GM23338 (cell line): ENCODE data around the gene PRKD1. TPM values are rescaled to one million over a fixed set of nuclear protein-coding genes. Genes with fewer than 3 reads are reported as not detected.

Source experiments
- ATAC-seq: fragments of 200-7000 bp; cut with Tn5 transposase; 3 replicates; pipeline ENCODE4 v1.9.1; 2020
- DNase-seq: peaks from one replicate; pipeline ENCODE4 v3.0.0-alpha.2; 2015; ENCODE audit warnings: low spot score
- H2AFZ ChIP-seq: fragments of 200-600 bp; sonication (generic); 2 replicates; pipeline ENCODE4 v1.8.0; 2016; ENCODE audit warnings: antibody characterized with exemption, mild to moderate bottlenecking, moderate library complexity
- H3F3A ChIP-seq: fragments of 200-600 bp; sonication (generic); replicated peaks from 2 replicates; pipeline ENCODE4 v1.8.0; 2017; ENCODE audit warnings: antibody characterized with exemption, mixed run types, low read depth
- H3K27ac ChIP-seq: fragments of 200-600 bp; sonication (generic); 2 replicates; pipeline ENCODE4 v1.6.1; 2016; ENCODE audit warnings: low read depth
- H3K27me3 ChIP-seq: fragments of 200-600 bp; sonication (generic); 2 replicates; pipeline ENCODE4 v1.8.0; 2016; ENCODE audit warnings: mild to moderate bottlenecking, mixed run types, moderate library complexity; ENCODE audit not compliant: insufficient read depth
- H3K36me3 ChIP-seq: fragments of 200-600 bp; sonication (generic); 2 replicates; pipeline ENCODE4 v1.8.0; 2016; ENCODE audit warnings: mild to moderate bottlenecking; ENCODE audit not compliant: insufficient read depth
- H3K4me1 ChIP-seq: fragments of 200-600 bp; sonication (generic); 2 replicates; pipeline ENCODE4 v1.8.0; 2016; ENCODE audit warnings: mild to moderate bottlenecking, moderate library complexity; ENCODE audit not compliant: insufficient read depth
- H3K4me2 ChIP-seq: fragments of 200-600 bp; sonication (generic); 2 replicates; pipeline ENCODE4 v1.7.1; 2017; ENCODE audit warnings: mixed run types
- H3K4me3 ChIP-seq: fragments of 200-600 bp; sonication (generic); 2 replicates; pipeline ENCODE4 v1.6.1; 2016; ENCODE audit warnings: mixed run types
- H3K79me2 ChIP-seq: fragments of 200-600 bp; sonication (generic); replicated peaks from 2 replicates; pipeline ENCODE4 v1.8.0; 2017; ENCODE audit warnings: mild to moderate bottlenecking; ENCODE audit not compliant: insufficient read depth
- H3K9me2 ChIP-seq: fragments of 200-600 bp; sonication (generic); 2 replicates; pipeline ENCODE4 v1.8.0; 2017; ENCODE audit not compliant: insufficient read depth
- H4K20me1 ChIP-seq: fragments of 200-600 bp; sonication (generic); replicated peaks from 2 replicates; pipeline ENCODE4 v1.8.0; 2017; ENCODE audit warnings: mild to moderate bottlenecking; ENCODE audit not compliant: insufficient read depth
- H3K27ac Mint-ChIP-seq: 2 replicates; pipeline ENCODE4 v1.8.0; 2020; ENCODE audit warnings: inconsistent platforms, mild to moderate bottlenecking, moderate library complexity, mixed read lengths
- H3K27me3 Mint-ChIP-seq: 3 replicates; pipeline ENCODE4 v1.8.0; 2022; ENCODE audit warnings: low read depth, mild to moderate bottlenecking, moderate library complexity, mixed read lengths, inconsistent platforms; ENCODE audit not compliant: insufficient read depth, poor library complexity
- H3K36me3 Mint-ChIP-seq: 3 replicates; pipeline ENCODE4 v1.8.0; 2021; ENCODE audit warnings: low read depth, mild to moderate bottlenecking, inconsistent platforms, moderate library complexity, mixed read lengths
- H3K4me1 Mint-ChIP-seq: 3 replicates; pipeline ENCODE4 v1.8.0; 2020; ENCODE audit warnings: mild to moderate bottlenecking, inconsistent platforms, mixed read lengths
- H3K4me3 Mint-ChIP-seq: 3 replicates; pipeline ENCODE4 v1.8.0; 2021; ENCODE audit warnings: moderate library complexity, mild to moderate bottlenecking, inconsistent platforms, mixed read lengths
- H3K9me3 Mint-ChIP-seq: 3 replicates; pipeline ENCODE4 v1.8.0; 2020; ENCODE audit warnings: moderate library complexity, mild to moderate bottlenecking, inconsistent platforms, mixed read lengths
- CTCF ChIP-seq, 2 experiments: fragments of 200-600 bp in 1 of 2; sonication (generic) in 1 of 2; conservative IDR thresholded peaks; 2 replicates each; pipeline versions ENCODE4 v1.5.1 to v1.6.1; 2016 to 2017; ENCODE audit warnings: antibody characterized with exemption in 2 of 2, low read depth in 2 of 2, mild to moderate bottlenecking in 2 of 2, moderate library complexity in 1 of 2
- NANOG ChIP-seq: IDR thresholded peaks from 2 replicates; pipeline ENCODE4 v1.6.1; 2016; ENCODE audit warnings: antibody characterized with exemption, borderline replicate concordance
- STAT1 ChIP-seq: IDR thresholded peaks from one replicate; pipeline ENCODE4 v1.6.1; 2016; ENCODE audit warnings: antibody characterized with exemption; ENCODE audit not compliant: unreplicated experiment
- polyA plus RNA-seq: library from polyadenylated mRNA; unstranded; fragments of >200 nt; fragmentation: Nextera tagmentation; extraction: Ambion mirVana; gene quantifications from 2 replicates; pipeline ENCODE4 v1.2.1, GENCODE V29; 2016
- total RNA-seq: library from RNA; depleted of rRNA; stranded (reverse); fragments of >200 nt; shearing (Covaris generic); gene quantifications from 2 replicates; pipeline ENCODE4 v1.2.3, GENCODE V29; 2014
- TF ChIP-seq, protein P1 (sequence below): IDR thresholded peaks from one replicate; pipeline ENCODE4 v1.6.1; 2018; ENCODE audit warnings: antibody characterized with exemption; ENCODE audit not compliant: unreplicated experiment
- TF ChIP-seq, protein P2 (sequence below): fragments of 250-450 bp; sonication (Bioruptor Pico); IDR thresholded peaks from 2 replicates; pipeline ENCODE4 v1.5.0; 2020; ENCODE audit warnings: mild to moderate bottlenecking, moderate library complexity

PRKD1 gene
- total and polyA plus RNA-seq, 2 experiments from 2014 or later = 3.1 to 9.7 TPM

DNA sequence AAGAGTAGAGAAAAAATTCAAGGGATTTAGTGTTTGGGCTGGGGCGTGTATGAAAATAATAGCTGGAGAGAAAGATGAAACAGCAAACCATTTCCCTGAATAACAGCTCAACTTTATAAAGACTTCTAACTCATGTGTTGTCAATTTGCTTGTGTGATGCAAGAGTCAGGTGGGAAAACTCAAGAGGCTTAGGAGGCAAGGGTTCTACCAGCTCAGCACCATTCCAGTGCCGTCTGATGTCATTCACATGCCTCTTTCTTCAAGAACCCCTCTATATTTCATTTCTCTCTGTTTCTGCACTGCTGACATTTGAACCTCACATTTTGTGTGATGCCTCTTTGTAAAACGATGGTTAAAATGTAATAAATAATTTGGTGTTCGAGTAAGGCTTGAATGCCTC is 192.2 kb downstream of the PRKD1 start:
- Mint-ChIP-seq H3K36me3 (no peaks in the 10 kb centered on the region), H3K4me1 (peaks cover 32% of the 10 kb centered on the region), H3K27ac (peak overlapping the region; percentile 36; the same call in 1 of the 2 replicates), H3K9me3 (no peaks in the 10 kb centered on the region), H3K27me3 (peaks cover 5% of the 10 kb centered on the region), H3K4me3 (no peak overlapping the region)
- Histone ChIP-seq H3K9me2 (no peaks in the 10 kb centered on the region), H3F3A (no peaks in the 10 kb centered on the region), H3K79me2 (no peaks in the 10 kb centered on the region), H2AFZ (no peak overlapping the region), H4K20me1 (no peaks in the 10 kb centered on the region), H3K27me3 (no peaks in the 10 kb centered on the region), H3K4me1 (peaks cover 28% of the 10 kb centered on the region), H3K27ac (no peak overlapping the region), H3K4me2 (no peak overlapping the region), H3K4me3 (no peak overlapping the region), H3K36me3 (no peaks in the 10 kb centered on the region)
- DNase-seq = no peak
- no peak for ATAC-seq
- no peak for TF ChIP-seq STAT1
- TF ChIP-seq NANOG = no peak
- TF ChIP-seq, protein P1, sequence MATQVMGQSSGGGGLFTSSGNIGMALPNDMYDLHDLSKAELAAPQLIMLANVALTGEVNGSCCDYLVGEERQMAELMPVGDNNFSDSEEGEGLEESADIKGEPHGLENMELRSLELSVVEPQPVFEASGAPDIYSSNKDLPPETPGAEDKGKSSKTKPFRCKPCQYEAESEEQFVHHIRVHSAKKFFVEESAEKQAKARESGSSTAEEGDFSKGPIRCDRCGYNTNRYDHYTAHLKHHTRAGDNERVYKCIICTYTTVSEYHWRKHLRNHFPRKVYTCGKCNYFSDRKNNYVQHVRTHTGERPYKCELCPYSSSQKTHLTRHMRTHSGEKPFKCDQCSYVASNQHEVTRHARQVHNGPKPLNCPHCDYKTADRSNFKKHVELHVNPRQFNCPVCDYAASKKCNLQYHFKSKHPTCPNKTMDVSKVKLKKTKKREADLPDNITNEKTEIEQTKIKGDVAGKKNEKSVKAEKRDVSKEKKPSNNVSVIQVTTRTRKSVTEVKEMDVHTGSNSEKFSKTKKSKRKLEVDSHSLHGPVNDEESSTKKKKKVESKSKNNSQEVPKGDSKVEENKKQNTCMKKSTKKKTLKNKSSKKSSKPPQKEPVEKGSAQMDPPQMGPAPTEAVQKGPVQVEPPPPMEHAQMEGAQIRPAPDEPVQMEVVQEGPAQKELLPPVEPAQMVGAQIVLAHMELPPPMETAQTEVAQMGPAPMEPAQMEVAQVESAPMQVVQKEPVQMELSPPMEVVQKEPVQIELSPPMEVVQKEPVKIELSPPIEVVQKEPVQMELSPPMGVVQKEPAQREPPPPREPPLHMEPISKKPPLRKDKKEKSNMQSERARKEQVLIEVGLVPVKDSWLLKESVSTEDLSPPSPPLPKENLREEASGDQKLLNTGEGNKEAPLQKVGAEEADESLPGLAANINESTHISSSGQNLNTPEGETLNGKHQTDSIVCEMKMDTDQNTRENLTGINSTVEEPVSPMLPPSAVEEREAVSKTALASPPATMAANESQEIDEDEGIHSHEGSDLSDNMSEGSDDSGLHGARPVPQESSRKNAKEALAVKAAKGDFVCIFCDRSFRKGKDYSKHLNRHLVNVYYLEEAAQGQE = no peak
- TF ChIP-seq, protein P2, sequence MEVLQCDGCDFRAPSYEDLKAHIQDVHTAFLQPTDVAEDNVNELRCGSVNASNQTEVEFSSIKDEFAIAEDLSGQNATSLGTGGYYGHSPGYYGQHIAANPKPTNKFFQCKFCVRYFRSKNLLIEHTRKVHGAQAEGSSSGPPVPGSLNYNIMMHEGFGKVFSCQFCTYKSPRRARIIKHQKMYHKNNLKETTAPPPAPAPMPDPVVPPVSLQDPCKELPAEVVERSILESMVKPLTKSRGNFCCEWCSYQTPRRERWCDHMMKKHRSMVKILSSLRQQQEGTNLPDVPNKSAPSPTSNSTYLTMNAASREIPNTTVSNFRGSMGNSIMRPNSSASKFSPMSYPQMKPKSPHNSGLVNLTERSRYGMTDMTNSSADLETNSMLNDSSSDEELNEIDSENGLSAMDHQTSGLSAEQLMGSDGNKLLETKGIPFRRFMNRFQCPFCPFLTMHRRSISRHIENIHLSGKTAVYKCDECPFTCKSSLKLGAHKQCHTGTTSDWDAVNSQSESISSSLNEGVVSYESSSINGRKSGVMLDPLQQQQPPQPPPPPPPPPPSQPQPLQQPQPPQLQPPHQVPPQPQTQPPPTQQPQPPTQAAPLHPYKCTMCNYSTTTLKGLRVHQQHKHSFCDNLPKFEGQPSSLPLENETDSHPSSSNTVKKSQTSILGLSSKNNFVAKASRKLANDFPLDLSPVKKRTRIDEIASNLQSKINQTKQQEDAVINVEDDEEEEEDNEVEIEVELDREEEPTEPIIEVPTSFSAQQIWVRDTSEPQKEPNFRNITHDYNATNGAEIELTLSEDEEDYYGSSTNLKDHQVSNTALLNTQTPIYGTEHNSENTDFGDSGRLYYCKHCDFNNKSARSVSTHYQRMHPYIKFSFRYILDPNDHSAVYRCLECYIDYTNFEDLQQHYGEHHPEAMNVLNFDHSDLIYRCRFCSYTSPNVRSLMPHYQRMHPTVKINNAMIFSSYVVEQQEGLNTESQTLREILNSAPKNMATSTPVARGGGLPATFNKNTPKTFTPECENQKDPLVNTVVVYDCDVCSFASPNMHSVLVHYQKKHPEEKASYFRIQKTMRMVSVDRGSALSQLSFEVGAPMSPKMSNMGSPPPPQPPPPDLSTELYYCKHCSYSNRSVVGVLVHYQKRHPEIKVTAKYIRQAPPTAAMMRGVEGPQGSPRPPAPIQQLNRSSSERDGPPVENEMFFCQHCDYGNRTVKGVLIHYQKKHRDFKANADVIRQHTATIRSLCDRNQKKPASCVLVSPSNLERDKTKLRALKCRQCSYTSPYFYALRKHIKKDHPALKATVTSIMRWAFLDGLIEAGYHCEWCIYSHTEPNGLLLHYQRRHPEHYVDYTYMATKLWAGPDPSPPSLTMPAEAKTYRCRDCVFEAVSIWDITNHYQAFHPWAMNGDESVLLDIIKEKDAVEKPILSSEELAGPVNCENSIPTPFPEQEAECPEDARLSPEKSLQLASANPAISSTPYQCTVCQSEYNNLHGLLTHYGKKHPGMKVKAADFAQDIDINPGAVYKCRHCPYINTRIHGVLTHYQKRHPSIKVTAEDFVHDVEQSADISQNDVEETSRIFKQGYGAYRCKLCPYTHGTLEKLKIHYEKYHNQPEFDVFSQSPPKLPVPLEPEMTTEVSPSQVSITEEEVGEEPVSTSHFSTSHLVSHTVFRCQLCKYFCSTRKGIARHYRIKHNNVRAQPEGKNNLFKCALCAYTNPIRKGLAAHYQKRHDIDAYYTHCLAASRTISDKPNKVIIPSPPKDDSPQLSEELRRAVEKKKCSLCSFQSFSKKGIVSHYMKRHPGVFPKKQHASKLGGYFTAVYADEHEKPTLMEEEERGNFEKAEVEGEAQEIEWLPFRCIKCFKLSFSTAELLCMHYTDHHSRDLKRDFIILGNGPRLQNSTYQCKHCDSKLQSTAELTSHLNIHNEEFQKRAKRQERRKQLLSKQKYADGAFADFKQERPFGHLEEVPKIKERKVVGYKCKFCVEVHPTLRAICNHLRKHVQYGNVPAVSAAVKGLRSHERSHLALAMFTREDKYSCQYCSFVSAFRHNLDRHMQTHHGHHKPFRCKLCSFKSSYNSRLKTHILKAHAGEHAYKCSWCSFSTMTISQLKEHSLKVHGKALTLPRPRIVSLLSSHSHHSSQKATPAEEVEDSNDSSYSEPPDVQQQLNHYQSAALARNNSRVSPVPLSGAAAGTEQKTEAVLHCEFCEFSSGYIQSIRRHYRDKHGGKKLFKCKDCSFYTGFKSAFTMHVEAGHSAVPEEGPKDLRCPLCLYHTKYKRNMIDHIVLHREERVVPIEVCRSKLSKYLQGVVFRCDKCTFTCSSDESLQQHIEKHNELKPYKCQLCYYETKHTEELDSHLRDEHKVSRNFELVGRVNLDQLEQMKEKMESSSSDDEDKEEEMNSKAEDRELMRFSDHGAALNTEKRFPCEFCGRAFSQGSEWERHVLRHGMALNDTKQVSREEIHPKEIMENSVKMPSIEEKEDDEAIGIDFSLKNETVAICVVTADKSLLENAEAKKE = no peak
- TF ChIP-seq CTCF (conservative IDR thresholded peaks at IDR 0.05; ENCODE audit: low read depth in 2 of 2) = no peak
